ENCODE measurements around the gene SEC31A. TPM values are rescaled to one million over a fixed set of nuclear protein-coding genes. Genes with fewer than 3 reads are reported as not detected.
"Not testable (repeated sequence)": the region's sequence is repeated elsewhere in the genome, so short reads cannot be mapped to it uniquely, and the experiment has no call there.

SEC31A gene
- total and polyA plus RNA-seq, 8 donors, result 72.1 to 590 (median 128) TPM

GRCh38 chr4:82865592-82865991 is 25.4 kb downstream of the SEC31A start:
- Histone ChIP-seq H3K4me3 (no peak overlapping the region), H3K27ac (peak overlapping the region in 3 of 5 donors; percentile 31 to 71 (median 66)), H3K9me3 (no peaks in the 10 kb centered on the region), H3K4me1 (peaks cover 0 to 14% (median 2%) of the 10 kb centered on the region in 4 donors), H3K27me3 (no peaks in the 10 kb centered on the region), H3K36me3 (peaks cover 47 to 97% (median 96%) of the 10 kb centered on the region in 4 donors)
- peak in 1 of 2 donors; percentile 56 for DNase-seq
- intact Hi-C loops (cut with DNase I; ENCODE audit: low total_unique reads), result no loop called here
- 26 to 44% (median 27%) methylated on average over 1 of the region's 1 CpG for WGBS, 5 donors
- no peak for TF ChIP-seq CTCF (IDR thresholded peaks at IDR 0.05)
- TF ChIP-seq POLR2AphosphoS5 (IDR thresholded peaks at IDR 0.05), result peak in 1 of 3 donors; percentile 8
- TF ChIP-seq POLR2A (IDR thresholded peaks at IDR 0.05), result no peak
- TF ChIP-seq EP300 (IDR thresholded peaks at IDR 0.05), result no peak

- WGBS, 5 donors, result 78 to 86% (median 84%) methylated on average over 6 of the region's 6 CpGs
- H3K27ac ChIP-seq, result peak overlapping the region in 2 of 5 donors; percentile 43 to 71
Measured at GRCh38 chr4:82864336-82864979, 26.5 kb downstream of the SEC31A start.

DNA sequence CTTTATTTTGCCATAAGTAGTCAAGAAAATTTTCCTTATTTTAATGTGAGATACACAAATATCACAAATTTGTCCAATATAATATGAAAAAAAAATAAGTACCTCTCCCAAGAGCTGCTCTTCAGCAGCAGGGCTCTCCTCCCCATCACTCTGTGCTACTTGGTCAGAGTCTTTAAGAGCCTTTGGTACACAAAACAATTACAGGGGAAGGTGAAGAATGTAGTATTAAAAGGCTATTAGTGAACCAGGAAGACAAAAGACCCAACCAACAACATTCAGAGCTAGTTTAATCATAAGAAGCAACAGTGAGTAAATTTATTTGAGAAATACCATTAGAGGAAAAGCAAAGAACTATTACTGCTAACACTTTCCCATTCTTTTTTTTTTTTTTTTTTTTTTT is 29.4 kb downstream of the SEC31A start:
- Histone ChIP-seq H3K36me3 (peaks cover 42 to 83% (median 79%) of the 10 kb centered on the region in 4 donors), H3K9me3 (no peaks in the 10 kb centered on the region), H3K27me3 (no peaks in the 10 kb centered on the region), H3K4me3 (no peak overlapping the region), H3K27ac (no peak overlapping the region), H3K4me1 (peaks cover 0 to 11% (median 2%) of the 10 kb centered on the region in 4 donors)
- TF ChIP-seq POLR2A (IDR thresholded peaks at IDR 0.05) (no peak), POLR2AphosphoS5 (IDR thresholded peaks at IDR 0.05) (no peak), EP300 (IDR thresholded peaks at IDR 0.05) (no peak), CTCF (IDR thresholded peaks at IDR 0.05) (no peak)
- DNase-seq, result no peak
- intact Hi-C loops (cut with DNase I; ENCODE audit: low total_unique reads), result no loop called here

More at GRCh38 chr4:82864336-82864979, 26.5 kb downstream of the SEC31A start:
- no peak for DNase-seq
- H3K27me3 ChIP-seq, result no peaks in the 10 kb centered on the region
- no peak for TF ChIP-seq POLR2A (IDR thresholded peaks at IDR 0.05)
- no peak for TF ChIP-seq CTCF (IDR thresholded peaks at IDR 0.05)
- TF ChIP-seq EP300 (IDR thresholded peaks at IDR 0.05), result no peak
- TF ChIP-seq POLR2AphosphoS5 (IDR thresholded peaks at IDR 0.05), result no peak
- H3K4me1 ChIP-seq, result peaks cover 0 to 14% (median 2%) of the 10 kb centered on the region in 4 donors
- intact Hi-C loops (cut with DNase I; ENCODE audit: low total_unique reads), result no loop called here
- no peak overlapping the region for H3K4me3 ChIP-seq
- H3K9me3 ChIP-seq, result no peaks in the 10 kb centered on the region
- peaks cover 38 to 95% (median 91%) of the 10 kb centered on the region in 4 donors for H3K36me3 ChIP-seq

DNA sequence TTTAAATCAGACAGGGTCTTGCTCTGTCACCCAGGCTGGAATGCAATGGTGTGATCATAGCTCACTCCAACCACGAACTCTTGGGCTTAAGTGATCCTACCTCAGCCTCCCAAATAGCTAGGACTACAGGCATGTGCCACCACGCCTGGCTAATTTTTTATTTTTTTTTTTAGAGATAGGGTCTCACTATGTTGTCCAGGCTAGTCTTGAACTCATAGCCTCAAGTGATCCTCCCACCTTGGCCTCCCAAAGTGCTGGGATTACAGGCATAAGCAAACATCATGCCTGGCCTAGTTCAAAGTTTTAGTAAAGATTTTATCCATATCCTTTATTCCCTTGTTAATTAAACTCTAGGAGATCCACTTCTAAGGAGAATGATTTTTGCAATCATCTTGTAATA is 30.5 kb downstream of the SEC31A start:
- peaks cover 43 to 83% (median 79%) of the 10 kb centered on the region in 4 donors for H3K36me3 ChIP-seq
- H3K27ac ChIP-seq; intact Hi-C loops (cut with DNase I; ENCODE audit: low total_unique reads); H3K4me1 ChIP-seq; H3K27me3 ChIP-seq; DNase-seq; H3K9me3 ChIP-seq; H3K4me3 ChIP-seq: not testable (repeated sequence)
- whole genome bisulfite sequencing, 5 donors, result 85 to 98% (median 95%) methylated on average over 2 of the region's 2 CpGs

GRCh38 chr4:82852751-82853285 is 38.1 kb downstream of the SEC31A start:
- no peaks in the 10 kb centered on the region for H3K27me3 ChIP-seq
- no peak for DNase-seq
- no peaks in the 10 kb centered on the region for H3K9me3 ChIP-seq
- WGBS, 5 donors, result 69 to 73% (median 70%) methylated on average over 5 of the region's 5 CpGs
- no peak overlapping the region for H3K4me3 ChIP-seq
- H3K27ac ChIP-seq, result no peak overlapping the region
- H3K4me1 ChIP-seq, result peaks cover 0 to 5% (median 2%) of the 10 kb centered on the region in 4 donors
- intact Hi-C loops (cut with DNase I; ENCODE audit: low total_unique reads), result no loop called here
- H3K36me3 ChIP-seq, result peaks cover 83 to 100% (median 100%) of the 10 kb centered on the region in 4 donors
- no peak for TF ChIP-seq POLR2A (IDR thresholded peaks at IDR 0.05)
- TF ChIP-seq CTCF (IDR thresholded peaks at IDR 0.05), result no peak
- TF ChIP-seq EP300 (IDR thresholded peaks at IDR 0.05), result no peak
- no peak for TF ChIP-seq POLR2AphosphoS5 (IDR thresholded peaks at IDR 0.05)
